Stimulated activated CD8-positive, alpha-beta memory T cell treated with anti-CD3 and anti-CD28 coated beads, Interleukin-2, amount 100 ng/mL, for 48 hours (primary cell): ENCODE measurements around the gene EFTUD2.

Experiments
- DNase-seq, 2 donors: peaks; one replicate each; pipeline ENCODE4 v3.0.0-alpha.2; 2020; ENCODE audit warnings: low read depth in 2 of 2

EFTUD2 gene

GRCh38 chr17:44925731-44926697, 26.8 kb upstream of the EFTUD2 start:
- DNase-seq = no peak

- no peak for DNase-seq
Observed at GRCh38 chr17:44924107-44924544, 24.9 kb upstream of the EFTUD2 start.

- no peak for DNase-seq
Observed at GRCh38 chr17:44922746-44923470, 23.7 kb upstream of the EFTUD2 start.

- no peak for DNase-seq
Observed at GRCh38 chr17:44922136-44922535, 22.9 kb upstream of the EFTUD2 start.

GRCh38 chr17:44921122-44921882, 22.1 kb upstream of the EFTUD2 start:
- no peak for DNase-seq

GRCh38 chr17:44920565-44920940, 21.3 kb upstream of the EFTUD2 start:
- DNase-seq = no peak

- peak; percentile 39 to 40 for DNase-seq
Observed at GRCh38 chr17:44919885-44920564, 20.8 kb upstream of the EFTUD2 start.

- DNase-seq = no peak
Observed at GRCh38 chr17:44919411-44919810, 20.2 kb upstream of the EFTUD2 start.

- no peak for DNase-seq
Observed at GRCh38 chr17:44918006-44918405, 18.8 kb upstream of the EFTUD2 start.

GRCh38 chr17:44917456-44917855, 18.2 kb upstream of the EFTUD2 start:
- no peak for DNase-seq

- no peak for DNase-seq
Observed at GRCh38 chr17:44916781-44917241, 17.6 kb upstream of the EFTUD2 start.

- no peak for DNase-seq
Observed at GRCh38 chr17:44915862-44916780, 16.9 kb upstream of the EFTUD2 start.

- DNase-seq = no peak
Observed at GRCh38 chr17:44915321-44915726, 16.1 kb upstream of the EFTUD2 start, which contains the start of gene GFAP. TSS of gene GFAP (minus strand) at chr17:44915500. CDS start at chr17:44915486, 14 bp downstream.

- no peak for DNase-seq
Observed at GRCh38 chr17:44914698-44915271, 15.5 kb upstream of the EFTUD2 start.

GRCh38 chr17:44914148-44914547, 14.9 kb upstream of the EFTUD2 start:
- DNase-seq = no peak

- DNase-seq = no peak
Observed at GRCh38 chr17:44913676-44914075, 14.4 kb upstream of the EFTUD2 start.

- no peak for DNase-seq
Observed at GRCh38 chr17:44912763-44913544, 13.7 kb upstream of the EFTUD2 start.

- peak; percentile 10 to 40 for DNase-seq
Observed at GRCh38 chr17:44911133-44912001, 12.1 kb upstream of the EFTUD2 start.
